Activated CD4-positive, CD25-positive, alpha-beta regulatory T cell treated with anti-CD3 and anti-CD28 coated beads, Interleukin-2, amount 50 U/mL, for 24 hours (primary cell): ENCODE results near the gene WTIP.
"Not testable (repeated sequence)": the region's sequence is repeated elsewhere in the genome, so short reads cannot be mapped to it uniquely, and the experiment has no call there.

Experiments
- ATAC-seq, 2 donors: fragments of 150-1000 bp; cut with Tn5 transposase; one replicate each; pipeline ENCODE4 v1.10.0; 2021; ENCODE audit warnings: mild to moderate bottlenecking in 1 of 2, moderate library complexity in 1 of 2

Gene WTIP

DNA sequence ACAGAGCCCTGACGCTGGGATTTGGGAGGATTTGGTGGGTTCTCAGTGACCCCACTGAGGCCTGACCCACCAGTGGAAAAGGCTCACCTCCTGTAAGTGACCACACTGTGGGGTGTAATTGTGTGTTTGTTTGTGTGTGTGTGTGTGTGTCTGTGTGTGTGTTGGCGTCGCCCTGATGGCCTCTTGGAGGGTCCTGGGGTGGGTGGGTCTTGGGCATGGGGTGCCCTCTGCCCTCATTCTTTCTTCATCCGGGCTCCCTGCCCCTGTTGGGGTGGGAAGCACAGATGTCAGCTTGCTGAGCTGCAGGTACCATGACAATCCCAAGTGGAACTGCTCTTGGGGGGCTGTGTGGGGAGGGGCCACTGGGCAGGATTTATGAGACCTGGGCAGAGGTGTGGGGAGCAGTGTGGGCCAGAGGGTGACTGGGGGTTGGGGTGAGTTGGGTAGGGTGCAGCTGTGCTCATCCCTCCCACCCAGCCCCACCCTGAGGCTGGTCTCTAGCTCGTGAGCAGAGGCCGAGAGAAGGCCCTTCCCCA is 22.8 kb downstream of the WTIP start:
- ATAC-seq = no peak

- no peak for ATAC-seq
Measured at GRCh38 chr19:34504809-34505291, 23.3 kb downstream of the WTIP start.

GRCh38 chr19:34505321-34506025 is 23.9 kb downstream of the WTIP start:
- ATAC-seq = no peak

GRCh38 chr19:34506026-34506370 is 24.4 kb downstream of the WTIP start:
- ATAC-seq = no peak

DNA sequence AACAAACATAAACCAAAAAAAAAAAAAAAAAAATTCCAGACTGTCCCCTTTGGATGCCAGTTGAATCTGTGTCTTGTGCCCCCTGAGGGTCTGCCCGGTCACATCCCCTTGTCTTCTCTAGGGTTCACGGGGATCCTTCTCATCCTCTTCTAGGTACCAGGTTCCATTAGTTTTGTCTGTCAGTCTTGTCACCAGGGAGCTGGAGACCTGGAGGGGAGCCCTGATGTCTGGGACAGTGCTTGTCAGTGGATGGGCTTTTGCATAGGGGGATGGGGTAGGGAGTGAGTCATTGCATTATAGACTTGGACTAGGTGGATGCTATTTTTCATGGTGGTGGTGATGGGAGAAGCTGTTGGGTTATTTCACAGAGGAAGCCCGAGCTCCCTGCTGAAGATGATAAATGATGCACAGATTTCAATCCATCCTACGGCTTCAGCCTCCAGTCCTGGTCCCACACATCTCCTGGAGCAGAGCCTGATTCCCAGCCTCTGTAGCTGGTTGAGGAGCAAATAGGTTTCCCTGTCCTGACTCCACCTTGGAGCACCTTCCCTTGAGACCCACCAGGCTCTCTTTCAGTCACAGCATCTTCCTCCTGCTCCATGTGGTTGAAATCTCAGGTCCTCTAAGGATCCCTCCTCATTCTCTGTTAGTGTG is 26.0 kb downstream of the WTIP start:
- no peak for ATAC-seq

DNA sequence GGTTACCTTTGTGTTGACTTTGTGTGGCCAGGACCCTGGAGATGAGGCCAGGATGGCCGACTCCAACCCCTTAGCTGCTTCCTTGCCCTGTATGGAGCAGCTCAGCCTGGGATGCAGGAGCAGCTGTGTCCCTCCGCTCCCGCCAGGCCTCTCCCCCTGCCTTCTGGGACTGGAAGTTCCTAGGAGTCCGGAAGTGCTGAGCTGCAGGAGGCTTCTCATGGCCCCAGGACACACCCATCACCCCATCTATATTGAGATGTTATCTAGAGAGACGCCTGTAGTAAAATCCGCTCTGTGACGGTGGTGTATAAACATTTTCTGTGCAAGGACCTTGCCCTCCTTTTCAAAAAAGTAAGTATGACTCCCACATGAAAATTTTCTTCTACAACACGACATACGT is 27.0 kb downstream of the WTIP start:
- ATAC-seq = no peak

GRCh38 chr19:34510904-34511303 is 29.3 kb downstream of the WTIP start:
- not testable (repeated sequence) for ATAC-seq

DNA sequence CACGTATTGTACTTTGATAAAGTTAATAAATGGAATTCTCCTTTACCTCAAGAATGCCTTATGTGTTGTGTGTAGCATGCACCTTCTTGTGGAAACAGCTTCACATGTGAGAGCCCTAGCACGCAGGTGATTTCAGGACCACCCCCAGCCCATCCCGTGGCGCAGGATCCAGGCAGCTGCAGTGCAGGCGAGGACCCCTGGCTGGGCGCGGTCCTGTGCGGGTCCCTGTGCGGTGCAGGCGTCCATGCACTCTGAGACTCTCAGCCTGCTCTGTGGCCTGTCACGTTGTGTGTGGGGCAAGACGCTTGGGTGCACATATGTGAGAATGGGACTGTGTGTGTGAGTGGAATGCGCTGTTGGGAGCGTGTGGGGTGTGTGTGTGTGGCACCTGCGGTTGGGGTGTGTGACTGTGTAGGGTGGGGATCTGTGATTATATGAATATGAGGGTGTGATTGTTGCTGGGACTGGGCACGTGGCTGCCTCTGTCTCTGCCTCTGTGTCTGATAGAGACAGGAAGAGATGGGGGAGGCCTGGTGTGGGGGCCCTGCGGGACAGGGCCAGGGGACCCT is 30.8 kb downstream of the WTIP start:
- no peak for ATAC-seq

- no peak for ATAC-seq
Measured at GRCh38 chr19:34513767-34514166, 32.2 kb downstream of the WTIP start.

DNA sequence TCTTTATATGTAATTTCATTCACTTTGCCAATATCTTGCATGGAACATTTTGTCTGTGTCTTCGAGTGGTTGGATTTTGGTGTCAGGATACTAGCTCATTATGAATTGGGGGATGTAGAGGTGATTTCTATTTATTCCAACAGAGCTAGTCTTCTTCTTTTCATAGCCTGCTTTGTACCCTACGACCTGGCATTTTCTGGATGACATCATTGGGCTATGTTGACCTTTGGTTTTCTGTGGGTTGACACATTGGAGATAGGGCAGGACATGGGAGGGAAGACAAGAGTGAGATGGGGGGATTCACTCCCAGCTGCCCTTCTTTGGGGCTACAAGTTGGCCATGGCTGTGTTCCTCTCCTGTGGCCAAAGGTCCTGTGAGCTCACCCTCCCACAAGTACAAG is 38.0 kb downstream of the WTIP start:
- no peak for ATAC-seq

DNA sequence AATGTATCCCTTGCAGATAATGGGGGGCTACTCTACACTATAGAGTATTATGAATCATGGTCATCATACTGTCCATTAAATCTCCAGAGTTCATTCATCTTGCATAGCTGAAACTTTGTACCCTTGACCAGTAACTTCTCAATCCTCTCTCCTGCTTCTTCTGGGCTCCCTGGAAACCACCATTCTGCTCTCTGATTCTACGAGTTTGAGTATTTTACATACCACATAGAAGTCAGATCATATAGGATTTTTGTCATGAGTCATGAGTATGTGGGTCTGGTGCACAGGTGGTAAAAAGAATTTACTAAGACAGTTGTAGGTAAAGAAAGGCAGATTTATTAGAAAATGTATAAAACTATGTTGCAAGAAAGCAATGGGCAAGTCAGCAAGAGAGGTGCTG is 41.9 kb downstream of the WTIP start:
- ATAC-seq = no peak

DNA sequence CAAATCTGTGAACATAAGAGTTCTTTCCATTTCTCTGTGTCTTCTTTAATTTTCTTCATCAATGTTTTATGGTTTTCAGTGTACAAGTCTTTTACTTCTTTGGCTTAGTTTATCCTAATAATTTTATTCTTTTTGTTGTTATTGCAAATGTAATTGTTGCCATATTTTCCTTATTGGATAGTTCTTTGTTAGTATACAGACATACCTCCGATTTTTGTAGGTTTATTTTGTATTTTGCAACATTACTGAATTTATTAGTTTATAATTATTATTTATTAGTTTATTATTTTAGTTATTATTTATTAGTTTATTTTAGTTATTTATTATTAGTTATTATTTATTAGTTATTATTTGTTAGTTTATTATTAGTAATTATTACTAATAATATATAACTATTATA is 43.4 kb downstream of the WTIP start:
- ATAC-seq = no peak

DNA sequence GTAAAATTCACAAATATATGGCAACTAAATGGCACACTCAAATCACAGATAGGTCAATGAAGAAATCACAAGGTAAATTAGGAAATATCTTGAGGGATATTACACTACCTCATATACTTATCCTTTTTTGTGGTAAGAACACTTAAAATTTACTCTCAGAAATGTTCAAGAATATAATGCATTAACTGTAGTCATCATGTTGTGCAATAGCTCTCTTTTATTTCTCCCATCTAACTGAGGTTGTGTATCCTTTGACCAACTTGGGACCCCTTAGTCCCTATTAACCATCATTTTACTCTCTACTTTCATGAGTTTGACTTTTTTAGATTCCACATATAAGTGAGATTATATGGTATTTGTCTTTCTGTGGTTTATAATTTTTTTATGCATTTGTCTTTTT is 52.6 kb downstream of the WTIP start:
- ATAC-seq = no peak

DNA sequence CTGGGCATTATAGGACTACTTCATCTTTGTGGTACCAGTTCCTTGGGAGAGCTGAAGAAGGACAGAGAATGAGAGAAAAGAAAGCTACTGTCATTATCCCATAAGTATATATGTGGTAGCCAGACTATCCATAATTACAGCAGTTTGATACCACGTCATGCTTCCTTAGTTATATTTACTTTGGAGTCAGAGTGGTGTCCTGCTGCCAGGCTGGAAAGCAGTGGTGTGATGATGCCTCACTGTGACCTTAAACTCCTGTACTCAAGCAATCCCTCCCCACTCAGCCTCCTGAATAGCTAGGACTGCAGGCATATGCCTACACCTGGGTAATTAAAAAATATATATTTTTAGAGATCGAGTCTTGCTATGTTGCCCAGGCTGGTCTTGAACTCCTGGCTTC is 57.8 kb downstream of the WTIP start:
- ATAC-seq = no peak

DNA sequence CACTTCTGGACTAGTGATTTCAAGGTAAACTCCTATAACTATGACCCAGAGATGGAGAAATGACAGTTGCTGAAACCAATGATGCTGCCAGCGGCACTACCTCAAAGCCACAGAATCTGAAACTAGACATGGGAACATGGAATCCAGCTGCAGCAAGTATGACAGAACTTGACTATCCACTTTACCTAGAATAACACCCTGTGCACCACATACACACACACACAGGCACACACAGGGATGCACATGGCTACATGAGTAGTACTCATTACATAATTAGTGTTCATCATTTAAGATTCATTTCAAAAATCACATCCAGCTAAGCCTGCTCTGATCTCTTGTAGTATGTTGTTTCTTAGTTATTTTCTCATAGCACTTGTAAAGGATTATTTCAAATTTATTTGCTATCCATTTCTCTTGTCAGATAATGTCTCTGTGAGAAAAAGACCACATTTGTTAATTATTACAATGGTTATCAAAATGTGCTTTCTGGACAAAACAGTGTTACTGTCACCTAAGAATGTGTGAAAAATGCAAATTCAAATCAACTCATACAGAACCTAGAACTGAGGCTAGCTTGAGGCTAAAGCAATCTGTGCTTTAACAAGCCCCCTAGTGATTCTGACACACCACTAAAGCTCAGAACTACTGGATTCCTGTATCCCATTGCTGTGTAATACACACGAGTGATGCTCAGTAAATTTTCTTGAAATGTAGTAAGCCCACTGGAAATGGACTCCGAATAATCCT is 59.4 kb downstream of the WTIP start:
- no peak for ATAC-seq

DNA sequence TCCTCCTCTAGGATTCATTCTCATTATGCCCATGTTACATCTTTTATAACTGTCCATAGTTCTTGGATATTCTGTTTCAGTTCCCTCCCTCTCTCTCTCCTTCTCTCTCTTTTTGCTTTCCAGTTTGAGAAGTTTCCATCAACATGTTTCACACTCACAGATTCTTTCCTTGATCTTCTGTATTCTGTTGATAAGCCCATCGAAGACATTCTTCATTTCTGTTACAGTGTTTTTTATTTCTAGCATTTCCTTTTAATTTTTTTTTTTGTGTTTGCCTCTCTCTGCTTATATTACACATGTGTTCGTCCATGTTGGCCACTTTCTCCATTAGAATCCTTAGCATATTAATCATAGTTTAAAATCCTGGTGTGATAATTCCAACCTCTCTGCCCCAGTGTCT is 68.3 kb downstream of the WTIP start:
- ATAC-seq = no peak

DNA sequence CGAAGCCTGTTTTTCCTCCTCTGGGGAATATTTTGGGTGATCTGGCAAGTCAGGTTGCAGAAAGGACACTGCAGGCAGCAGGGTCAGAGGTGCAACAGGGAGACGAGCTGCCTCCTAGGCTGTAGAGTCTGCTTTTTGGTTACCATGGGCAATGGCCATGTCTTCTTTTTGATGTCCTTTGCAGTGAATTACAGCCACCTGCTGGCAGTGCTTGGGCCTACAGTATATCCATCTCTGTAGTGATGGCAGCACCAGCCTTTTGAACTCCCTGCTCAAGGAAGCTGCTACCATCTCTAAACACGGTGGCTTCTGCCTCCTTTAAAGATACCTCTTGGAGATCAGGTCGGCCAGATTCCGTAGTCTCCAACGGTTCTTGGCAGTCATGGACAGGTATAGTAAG is 73.9 kb downstream of the WTIP start:
- ATAC-seq = no peak

GRCh38 chr19:34556488-34556887 is 74.9 kb downstream of the WTIP start:
- no peak for ATAC-seq

- ATAC-seq = no peak
Measured at GRCh38 chr19:34559045-34559444, 77.5 kb downstream of the WTIP start.

GRCh38 chr19:34560229-34560628 is 78.7 kb downstream of the WTIP start:
- no peak for ATAC-seq
